Middle frontal gyrus (tissue), 1 donor: ENCODE results near the gene LGALS3BP.

Experiments
- DNase-seq: peaks from one replicate; pipeline ENCODE4 v3.0.0-alpha.2; 2015; ENCODE audit warnings: low spot score; ENCODE audit errors: extremely low spot score

Gene LGALS3BP

DNA sequence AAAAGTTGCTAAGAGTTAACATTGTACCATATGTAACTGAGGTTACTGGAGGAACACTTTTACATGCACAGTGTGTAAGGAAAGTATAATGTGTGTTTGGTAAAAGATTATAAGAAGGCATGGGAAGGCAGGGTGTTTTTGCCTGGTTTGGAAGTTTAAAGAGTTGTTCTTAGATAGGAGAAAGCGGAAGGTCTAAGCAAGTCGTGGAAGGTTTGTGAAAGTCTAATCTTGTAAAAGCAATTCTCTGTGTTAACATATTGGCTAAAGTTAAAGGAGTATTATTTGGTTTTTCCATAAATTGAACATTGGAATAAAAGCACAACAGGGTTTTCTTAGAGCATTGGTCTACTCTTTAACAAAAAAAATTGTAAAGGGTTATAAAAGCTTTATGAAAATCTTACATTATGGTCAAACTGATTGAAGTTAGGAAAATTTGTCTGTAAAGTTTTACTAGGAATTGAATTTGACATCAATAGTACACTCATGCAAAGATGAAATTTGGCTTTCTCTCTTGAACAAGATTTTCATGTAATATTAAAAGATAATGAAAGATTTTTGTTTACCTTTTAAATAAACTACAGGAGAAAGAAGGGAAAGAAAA, 34.5 kb upstream of the LGALS3BP start:
- no peak for DNase-seq

DNA sequence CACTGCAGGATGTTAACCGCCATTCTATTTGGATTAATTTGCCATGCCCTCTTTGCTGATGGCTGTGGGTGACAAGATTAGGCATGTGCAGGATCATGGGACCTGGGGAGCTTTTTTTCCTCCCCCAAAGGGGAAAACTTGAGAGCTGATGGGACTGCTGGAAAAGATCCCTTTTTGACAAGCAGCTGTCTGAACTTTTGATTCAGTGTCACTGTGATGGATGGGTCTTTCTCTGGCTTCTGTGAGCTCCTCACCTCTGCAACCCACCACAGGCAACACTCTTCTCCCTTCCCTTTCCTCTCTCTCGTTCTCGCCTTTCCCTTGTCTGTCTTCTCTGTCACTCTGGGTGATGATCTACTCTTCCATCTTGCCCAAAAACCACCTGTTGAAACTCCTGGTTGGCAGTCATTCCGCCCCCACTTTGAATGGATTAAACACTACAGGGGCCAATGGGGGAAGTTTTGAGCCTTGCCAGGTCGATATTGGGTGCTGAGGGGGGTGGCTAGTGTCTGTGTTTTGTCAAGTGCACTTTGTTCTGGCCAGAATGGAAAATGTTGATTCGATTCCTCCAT, 32.9 kb upstream of the LGALS3BP start:
- no peak for DNase-seq

- no peak for DNase-seq
Measured at GRCh38 chr17:79011451-79012147, 31.9 kb upstream of the LGALS3BP start.

DNA sequence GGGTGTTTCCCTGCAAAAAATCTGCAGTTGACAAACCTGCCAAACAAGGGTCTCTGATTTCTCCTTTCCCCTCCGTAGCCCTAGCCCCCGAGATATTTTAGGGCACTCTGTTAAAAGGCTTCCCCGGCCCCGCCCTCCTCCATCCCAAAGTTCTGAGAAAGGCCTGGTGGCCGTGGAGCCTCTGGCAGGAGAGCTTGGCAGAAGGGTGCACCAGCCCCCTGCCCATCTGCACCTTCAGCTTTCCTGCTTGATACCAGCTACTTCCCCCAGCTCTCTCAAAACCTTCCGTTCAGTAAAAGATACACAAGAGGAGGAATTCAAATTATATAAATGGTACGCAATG, 30.6 kb upstream of the LGALS3BP start:
- DNase-seq: no peak

- peak; percentile 48 for DNase-seq
Measured at GRCh38 chr17:79009397-79010303, 29.9 kb upstream of the LGALS3BP start, which contains the start of gene CANT1. Gene CANT1, minus strand, starts transcription at chr17:79009764. Its CDS starts 12,142 bp downstream, at chr17:78997622.

DNA sequence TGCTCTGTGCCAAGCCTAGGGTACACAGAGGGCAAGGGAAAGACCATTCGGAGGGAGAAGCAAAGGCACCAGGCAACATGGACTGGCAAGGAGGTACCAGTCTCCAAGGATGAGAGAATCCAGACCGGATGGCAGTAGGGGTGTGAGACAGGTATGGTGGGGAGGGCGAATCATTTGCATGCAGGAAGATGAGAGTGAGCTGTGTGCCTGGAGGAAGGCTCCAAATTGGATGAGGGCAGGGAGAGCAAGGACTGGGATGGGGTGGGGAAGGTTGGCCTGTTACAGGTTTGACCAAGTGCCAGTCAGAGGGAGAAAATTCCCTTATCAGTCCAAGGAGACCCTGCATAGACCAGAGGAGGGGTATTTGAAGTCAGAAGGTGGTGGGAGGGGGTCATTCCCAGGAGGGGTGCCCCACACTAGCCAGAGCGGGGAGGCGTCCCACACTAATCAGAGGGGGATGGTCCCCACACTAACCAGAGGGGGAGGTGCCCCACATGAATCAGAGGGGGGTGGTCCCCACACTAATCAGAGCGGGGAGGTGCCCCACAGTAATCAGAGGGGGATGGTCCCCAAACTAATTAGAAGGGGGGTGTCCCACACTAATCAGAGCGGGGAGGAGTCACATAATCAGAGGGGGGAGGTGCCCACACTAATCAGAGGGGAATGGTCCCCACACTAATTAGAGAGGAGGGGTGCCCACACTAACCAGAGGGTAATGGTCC, 29.1 kb upstream of the LGALS3BP start:
- no peak for DNase-seq

DNA sequence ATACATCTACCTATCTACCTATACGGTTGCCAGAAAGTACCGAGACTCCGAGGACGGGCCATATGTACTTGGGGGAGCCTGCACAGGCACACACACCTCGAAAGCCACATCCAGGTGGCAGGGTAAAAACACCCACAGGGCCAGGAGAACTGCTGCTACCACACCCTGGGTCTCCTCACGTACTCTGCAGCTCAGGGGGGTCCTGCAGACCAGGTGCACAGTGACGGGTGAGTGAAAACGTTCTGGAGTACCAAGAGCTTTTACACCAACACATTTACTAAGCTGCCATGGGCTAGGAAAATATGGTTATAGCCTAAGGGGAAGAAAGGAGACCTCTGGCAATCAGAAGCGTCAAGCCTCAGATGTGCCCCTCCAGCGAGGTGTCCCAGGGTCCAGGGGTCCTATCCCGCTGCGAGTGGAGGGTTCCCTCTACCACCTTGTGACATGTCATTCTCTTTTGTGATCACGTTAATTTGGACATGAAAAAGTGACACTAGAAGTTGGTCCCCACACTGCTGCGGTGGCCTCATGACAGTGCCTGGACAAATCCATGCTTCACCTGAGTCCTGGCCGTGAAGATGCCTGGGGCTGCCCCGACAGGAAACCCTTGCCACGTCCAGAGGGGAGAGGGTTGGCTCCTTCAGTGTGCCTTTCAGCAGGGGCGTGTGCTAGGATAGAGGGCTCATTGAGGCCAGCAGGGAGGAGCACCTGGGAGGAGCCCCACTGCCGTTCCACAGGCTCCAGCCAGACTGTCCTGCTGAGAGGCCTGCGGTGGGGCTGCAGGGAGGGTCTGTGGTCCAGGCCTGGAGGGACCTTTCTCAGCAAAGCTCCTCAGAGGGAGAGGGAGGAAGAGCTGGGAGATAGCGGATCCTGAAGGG, 28.0 kb upstream of the LGALS3BP start:
- DNase-seq: no peak

DNA sequence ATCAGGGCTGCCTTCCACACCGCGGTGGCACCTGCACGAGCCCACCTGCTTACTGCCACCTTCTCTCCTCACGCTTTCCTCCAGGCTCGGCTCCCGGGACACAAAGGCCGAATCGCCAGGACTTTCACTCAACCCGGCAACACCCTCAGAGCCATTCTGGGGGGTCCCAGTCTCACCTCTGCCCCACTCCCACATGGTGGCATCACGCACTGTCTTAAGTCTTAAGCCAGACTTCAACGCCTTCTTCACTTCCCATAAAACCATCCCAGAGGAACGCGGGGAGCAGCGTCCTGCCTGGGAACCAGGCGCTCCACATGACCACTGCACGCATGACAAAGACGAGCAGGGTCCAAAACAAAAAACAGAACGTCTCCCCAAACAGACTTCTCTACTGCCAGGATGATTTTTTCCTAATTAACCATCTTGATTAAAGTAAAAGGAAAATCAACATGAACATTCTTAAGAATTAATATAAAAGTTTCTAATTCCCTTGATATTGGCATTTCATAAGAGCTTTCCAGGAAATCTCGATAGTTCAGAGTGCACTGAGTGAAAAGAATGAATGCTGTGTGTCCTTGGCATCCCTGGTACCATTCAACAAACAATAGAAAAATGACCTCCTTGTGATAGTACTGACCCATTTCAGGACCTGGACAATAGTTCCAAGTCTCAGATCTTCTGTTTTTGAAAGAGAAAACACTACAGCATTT, 27.2 kb upstream of the LGALS3BP start:
- no peak for DNase-seq

DNA sequence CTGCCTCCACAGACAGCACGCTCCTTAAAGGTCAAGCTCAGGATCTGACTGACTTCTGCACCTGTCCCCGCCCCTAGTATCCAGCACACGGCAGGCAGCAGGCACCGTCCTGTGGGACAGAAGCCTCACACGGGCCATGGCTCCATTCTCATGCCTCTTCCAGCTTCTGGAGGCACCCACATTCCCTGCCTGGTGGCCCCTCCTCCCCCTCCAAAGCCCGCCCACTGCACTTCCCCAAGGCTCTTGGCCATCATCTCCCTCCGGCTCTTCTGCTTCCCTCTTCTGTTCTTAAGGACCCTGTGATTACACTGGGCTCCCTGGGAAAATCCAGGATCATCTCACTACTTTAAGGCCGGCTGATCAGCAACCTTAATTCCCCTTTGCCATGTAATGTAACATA, 26.3 kb upstream of the LGALS3BP start:
- DNase-seq: no peak

GRCh38 chr17:79005063-79005861, 25.5 kb upstream of the LGALS3BP start:
- DNase-seq: no peak

DNA sequence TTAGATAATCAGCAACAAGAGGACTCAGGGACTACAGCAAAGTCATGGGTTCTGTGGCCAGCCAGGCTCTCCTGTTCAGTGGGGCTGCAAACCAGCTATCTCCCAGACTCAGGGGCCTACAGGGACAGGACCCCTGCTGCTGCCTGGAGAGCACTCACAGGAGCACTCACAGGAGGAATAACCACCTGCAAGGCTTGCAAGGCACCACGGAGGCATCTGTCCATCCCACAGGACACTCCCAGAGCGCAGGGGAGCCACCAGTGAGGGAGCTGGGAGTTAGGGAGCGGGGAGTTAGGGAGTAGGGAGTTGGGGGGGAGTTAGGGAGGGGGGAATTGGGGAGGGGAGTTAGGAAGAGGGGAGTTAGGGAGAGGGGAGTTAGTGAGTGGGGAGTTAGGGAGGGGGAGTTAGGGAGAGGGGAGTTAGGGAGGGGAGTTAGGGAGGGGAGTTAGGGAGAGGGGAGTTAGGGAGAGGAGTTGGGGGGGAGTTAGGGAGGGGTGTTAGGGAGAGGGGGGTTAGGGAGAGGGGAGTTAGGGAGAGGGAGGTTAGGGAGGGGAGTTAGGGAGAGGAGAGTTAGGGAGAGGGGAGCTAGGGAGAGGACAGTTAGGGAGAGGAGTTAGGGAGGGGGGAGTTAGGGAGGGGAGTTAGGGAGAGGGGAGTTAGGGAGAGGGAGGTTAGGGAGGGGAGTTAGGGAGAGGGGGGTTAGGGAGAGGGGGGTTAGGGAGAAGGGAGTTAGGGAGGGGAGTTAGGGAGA, 24.1 kb upstream of the LGALS3BP start:
- DNase-seq: no peak

GRCh38 chr17:79002796-79003593, 23.3 kb upstream of the LGALS3BP start:
- DNase-seq: no peak

- DNase-seq: no peak
Measured at GRCh38 chr17:79002291-79002690, 22.6 kb upstream of the LGALS3BP start.

DNA sequence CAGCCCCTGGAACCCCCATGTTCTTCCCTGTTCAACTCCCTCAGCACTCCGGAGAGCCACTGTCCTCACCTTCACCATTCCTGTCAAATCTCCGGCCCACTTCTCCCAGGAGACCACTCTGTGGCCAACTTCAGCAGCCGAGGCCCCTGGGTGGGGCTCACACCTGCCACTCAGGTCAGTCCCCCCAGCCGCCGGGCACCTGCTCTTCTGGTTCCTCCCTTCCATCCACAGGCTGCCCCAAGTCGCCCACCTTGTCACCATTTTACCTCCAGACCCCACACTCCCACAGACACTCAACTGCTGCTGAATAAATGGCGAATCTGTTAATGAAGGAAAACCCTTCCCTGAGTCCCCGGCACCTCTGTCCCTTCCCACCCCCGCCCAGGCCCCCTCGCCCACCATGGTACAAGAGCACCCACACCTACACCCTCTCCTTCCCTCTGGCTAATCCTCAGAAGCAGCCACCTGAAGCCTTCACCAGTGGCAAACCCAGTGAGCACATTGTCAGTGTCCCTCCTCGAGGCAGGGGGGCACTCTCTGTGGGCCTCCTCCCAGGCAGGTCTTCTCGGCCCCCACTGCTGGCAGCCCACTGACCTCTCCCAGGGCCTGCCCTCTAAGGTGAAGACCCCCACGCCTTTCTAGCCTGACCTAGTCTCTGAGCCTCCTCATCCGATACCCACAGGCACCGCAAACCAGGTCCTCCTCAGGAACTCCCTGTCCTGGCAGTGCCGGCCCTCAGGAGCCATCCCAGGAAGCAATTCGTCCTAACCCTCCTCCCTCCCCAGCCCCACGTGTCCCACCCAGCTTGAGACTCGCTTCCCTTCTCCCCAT, 21.7 kb upstream of the LGALS3BP start:
- DNase-seq: no peak

DNA sequence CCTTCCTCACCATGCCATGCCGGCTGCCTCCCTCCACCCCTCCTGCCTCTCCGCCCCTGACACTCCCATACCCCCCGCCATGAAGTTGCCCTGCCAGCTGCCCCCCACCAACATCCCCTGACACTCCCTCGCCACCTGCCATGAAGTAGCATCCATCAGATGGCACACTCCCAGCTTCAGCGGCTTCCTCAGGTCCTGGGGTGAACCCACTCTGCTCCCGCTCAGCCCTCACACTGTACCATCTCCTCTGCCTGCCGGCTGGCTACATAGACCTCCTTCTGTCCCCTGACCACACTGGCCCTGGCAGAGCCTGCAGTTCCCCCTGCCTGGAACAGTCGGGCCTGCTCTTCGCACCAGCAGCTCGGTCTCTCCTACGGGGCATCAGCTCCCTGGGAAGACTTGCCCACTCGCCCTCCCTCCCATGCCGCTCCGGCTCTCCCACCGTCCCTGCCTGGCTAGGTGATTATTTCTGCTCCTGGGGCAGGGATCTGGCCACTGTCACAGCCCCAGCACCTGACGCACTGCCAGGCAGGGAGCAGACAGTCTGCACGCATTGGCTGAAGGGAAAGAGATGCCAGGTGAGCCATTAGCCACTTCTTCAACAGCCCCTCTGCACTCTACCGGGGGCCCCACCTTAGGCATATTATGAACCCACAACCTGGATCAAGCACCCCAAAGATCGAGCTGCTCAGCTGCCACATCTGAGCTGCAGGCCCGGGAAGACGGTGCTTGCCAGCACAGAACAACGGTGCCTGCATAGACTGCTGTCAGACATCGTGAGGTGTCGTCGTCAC, 20.9 kb upstream of the LGALS3BP start:
- no peak for DNase-seq
